HG03175 (cell line): ENCODE measurements around the gene DLL1.

Source experiments
- ATAC-seq: cut with Tn5 transposase; IDR thresholded peaks from one replicate; pipeline ENCODE4 v1.9.1; 2021; ENCODE audit warnings: mild to moderate bottlenecking, moderate library complexity; ENCODE audit not compliant: unreplicated experiment

Gene DLL1

DNA sequence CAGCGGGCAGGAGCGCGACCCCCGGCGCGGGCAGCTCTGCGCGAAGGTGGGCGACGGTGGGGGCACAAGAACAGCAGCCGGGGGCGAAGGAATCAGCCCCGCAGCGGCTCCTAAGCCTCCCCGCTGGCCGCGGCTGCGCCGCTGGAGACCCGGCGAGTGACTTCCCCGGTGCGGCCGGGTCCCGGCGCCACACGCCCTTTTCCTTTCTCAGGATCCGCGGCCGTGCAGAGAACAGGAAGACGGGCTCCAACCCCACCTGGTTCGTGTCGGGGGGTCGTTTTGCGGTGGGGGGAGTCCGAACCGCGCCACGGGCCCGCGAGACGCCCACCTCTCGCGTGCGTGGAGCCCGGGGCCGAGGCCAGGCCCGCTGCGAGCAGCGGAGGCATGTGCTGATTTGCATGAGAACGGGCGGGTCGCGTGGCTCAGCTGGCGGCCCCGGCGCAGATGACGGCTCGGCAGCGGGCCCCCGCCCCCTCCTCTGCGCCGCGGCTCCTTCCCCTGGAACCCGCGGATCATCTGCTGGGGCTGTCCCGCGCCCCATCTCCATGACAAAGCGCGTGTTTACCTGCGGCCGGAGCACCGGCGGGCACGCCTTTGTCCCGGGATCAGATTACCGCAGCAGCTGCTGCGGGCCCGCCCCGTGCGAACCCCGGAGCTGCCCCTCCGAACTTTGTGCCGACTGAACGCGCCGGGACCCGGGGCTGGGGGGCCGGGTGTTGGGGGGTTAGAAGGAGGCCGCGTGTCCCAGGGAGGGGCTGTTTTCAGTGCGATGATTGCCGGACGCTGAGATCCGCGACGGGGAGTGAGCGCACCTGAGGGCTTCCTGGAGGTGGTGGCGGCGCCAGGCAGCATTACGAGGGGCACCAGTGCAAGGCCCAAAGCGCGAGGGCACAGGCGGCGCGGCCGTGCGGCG is 4.9 kb upstream of the DLL1 start:
- ATAC-seq: peak; percentile 62

- ATAC-seq: no peak
Measured at GRCh38 chr6:170294813-170295509, 4.1 kb upstream of the DLL1 start.

GRCh38 chr6:170294298-170294730 is 3.4 kb upstream of the DLL1 start:
- ATAC-seq: no peak

- ATAC-seq: no peak
Measured at GRCh38 chr6:170293341-170294231, 2.7 kb upstream of the DLL1 start.

DNA sequence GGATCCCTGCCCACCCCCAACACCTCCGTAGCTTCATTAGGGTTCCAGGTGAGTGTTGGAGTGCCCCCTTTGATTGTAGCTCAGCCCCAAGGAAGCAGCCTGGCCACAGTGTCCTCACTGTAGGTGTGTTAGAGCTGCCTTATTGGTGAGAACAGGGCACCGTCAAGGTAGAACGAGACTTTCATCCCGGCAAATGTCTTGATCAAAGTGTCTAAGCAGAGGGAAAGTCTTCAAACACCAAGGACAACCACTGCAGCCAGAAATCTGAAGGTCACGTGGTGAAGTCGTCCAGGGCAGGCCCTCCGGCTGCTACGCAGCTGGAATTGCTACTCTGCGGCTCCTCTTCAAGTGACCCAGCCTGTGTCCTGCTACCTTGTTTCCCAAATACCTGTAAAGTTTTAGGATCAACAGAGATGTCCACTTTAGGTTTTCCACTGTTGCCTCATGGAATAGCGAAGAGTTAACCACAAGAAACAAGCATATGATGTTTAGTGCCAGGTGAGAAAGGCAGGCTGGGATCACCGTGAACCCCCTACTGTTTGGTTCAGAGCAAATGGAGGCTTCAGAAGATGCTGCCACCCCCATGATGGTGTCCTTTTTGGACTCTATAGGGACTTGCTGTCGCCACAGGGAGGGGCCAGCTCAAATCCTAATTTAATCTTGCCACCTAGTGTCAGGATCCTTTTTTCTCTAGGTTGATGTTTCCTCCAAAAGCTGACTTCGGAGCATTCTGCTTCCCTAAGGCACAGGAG is 1.7 kb upstream of the DLL1 start:
- ATAC-seq: no peak

DNA sequence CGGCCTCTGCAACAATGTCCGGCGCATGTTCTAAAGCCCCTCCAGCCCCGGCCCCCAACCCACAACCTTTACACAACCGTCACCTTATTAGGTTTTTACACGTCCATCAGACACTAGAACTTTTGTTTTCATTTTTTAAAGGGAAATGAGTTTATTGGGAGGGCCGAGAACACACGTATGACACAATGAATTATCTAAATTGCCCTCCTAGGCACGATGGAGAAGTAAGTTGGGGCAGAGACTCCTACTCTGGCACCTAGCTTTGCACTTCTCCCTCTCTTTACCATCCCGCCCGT is 1.2 kb upstream of the DLL1 start:
- ATAC-seq: no peak

- ATAC-seq: peak; percentile 32
Measured at GRCh38 chr6:170291271-170292110, 613 bp upstream of the DLL1 start.

- ATAC-seq: no peak
Measured at GRCh38 chr6:170289951-170290295, 955 bp downstream of the DLL1 start.

GRCh38 chr6:170289180-170289931 is 1.5 kb downstream of the DLL1 start:
- no peak for ATAC-seq

- no peak for ATAC-seq
Measured at GRCh38 chr6:170288852-170289179, 2.1 kb downstream of the DLL1 start.

- no peak for ATAC-seq
Measured at GRCh38 chr6:170288091-170288631, 2.7 kb downstream of the DLL1 start.

DNA sequence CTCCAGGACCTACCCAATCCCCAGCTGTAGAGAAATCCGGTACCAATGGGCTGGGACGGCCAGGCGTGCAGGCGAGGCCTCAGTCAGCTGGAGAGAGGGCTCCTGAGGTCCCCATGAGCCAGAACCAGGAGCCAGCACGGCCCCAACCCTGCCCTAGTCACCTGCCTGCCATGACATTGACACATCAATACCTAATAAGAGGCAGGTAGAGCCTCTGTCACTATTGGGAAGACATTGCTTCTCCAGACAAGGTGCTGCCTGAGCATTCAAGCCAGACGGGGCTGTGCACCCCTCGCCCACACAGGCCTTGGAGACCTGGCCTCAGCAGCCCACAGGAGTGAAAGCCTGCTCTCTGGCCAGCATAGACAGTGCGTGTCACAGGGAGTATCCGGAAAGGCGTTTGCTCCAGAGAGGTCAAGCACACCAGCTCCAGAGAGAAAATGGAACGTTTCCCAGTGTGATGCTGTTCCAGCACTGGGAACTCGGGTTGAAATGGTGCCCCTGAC is 3.5 kb downstream of the DLL1 start:
- no peak for ATAC-seq

GRCh38 chr6:170286934-170287265 is 4.0 kb downstream of the DLL1 start:
- ATAC-seq: no peak

GRCh38 chr6:170286246-170286933 is 4.5 kb downstream of the DLL1 start:
- no peak for ATAC-seq

DNA sequence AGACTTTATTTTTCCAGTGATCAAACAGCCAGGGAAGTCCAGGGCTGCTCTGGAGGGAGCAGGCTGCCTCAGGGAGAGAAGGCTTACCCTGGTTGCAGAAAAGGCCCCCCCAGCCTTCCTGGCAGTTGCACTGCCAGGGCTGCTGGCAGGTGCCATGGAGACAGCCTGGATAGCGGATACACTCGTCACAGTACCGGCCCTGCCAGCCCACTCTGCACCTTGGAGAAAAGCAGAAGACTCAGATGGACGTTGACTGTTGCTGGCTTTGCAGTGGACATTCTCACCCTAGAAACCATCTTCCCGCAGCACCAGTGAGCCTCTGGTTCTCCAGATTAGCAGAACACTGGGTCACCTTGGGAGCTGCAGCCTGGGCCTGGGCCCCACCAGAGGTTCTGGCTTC is 5.4 kb downstream of the DLL1 start:
- no peak for ATAC-seq

DNA sequence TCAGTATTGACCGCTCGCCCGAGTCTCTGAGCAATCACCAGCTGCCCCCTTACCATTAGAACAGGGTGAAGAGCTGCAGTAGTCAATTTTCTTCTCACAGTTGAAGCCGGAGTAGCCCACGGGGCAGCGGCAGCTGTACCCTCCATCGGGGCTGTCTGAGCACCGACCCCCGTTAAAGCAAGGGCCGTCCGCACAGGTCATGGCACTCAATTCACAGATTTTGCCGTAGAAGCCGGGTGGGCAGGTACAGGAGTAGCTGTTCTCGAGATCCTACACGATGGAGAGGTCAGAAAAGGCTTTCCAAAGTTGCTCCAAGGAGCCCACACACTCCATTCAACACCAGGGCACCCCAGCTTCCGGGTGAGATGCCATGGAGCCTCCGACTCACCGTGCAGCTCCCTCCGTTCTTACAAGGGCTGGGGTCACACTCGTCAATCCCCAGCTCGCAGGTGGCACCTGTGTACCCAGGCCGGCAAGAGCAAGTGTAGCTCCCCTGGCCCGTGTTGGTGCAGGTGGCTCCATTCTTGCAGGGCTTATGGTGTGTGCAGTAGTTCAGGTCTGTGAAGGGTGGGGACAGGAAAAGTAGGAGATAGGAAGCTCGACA is 5.9 kb downstream of the DLL1 start:
- no peak for ATAC-seq

- ATAC-seq: no peak
Measured at GRCh38 chr6:170284126-170284773, 6.6 kb downstream of the DLL1 start.
